Progenitor cell of endocrine pancreas (in vitro differentiated cells): ENCODE results near the gene NTMT1. TPM values are rescaled to one million over a fixed set of nuclear protein-coding genes. Genes with fewer than 3 reads are reported as not detected.

ENCODE experiments used
- DNase-seq: peaks from one replicate; pipeline ENCODE4 v3.0.0; 2021; ENCODE audit warnings: low spot score; ENCODE audit not compliant: unreplicated experiment
- H3K27ac Mint-ChIP-seq: 2 replicates; pipeline ENCODE4 v1.8.0; 2021; ENCODE audit warnings: mild to moderate bottlenecking, moderate library complexity, mixed read lengths
- H3K27me3 Mint-ChIP-seq: 2 replicates; pipeline ENCODE4 v1.8.0; 2021; ENCODE audit warnings: mixed read lengths
- H3K36me3 Mint-ChIP-seq: 2 replicates; pipeline ENCODE4 v1.8.0; 2022; ENCODE audit warnings: mixed read lengths; ENCODE audit not compliant: insufficient read depth
- H3K4me1 Mint-ChIP-seq: 2 replicates; pipeline ENCODE4 v1.8.0; 2021; ENCODE audit warnings: low read depth, mixed read lengths
- H3K4me3 Mint-ChIP-seq: 2 replicates; pipeline ENCODE4 v1.8.0; 2021; ENCODE audit warnings: low read depth, mild to moderate bottlenecking, moderate library complexity, mixed read lengths
- H3K9me3 Mint-ChIP-seq: 2 replicates; pipeline ENCODE4 v1.8.0; 2021; ENCODE audit warnings: low read depth, mixed read lengths
- CTCF ChIP-seq: fragments of 200-600 bp; sonication (generic); IDR thresholded peaks from one replicate; pipeline ENCODE4 v1.5.0; 2021; ENCODE audit warnings: antibody characterized with exemption, mild to moderate bottlenecking; ENCODE audit not compliant: unreplicated experiment
- long read RNA-seq: library from polyadenylated mRNA; unstranded; transcript quantifications from one replicate; pipeline ENCODE4 v2.0.0, GENCODE V29; 2020
- total RNA-seq: library from RNA; stranded (reverse); gene quantifications from 2 replicates; pipeline ENCODE4 v1.2.1, GENCODE V29; 2021

Gene NTMT1
- 25.9 and 26.8 TPM in 2 replicates for total RNA-seq
- long read RNA-seq, transcript NTMT1-203 (4 exons, 1,315 nt), result major isoform, 7 of 14 reads
- long read RNA-seq, partial matches to known transcripts, result 2 of 14 reads
- long read RNA-seq, other reads (novel, unspliced or antisense), result 2 of 14 reads

GRCh38 chr9:129626079-129626624 lies at the start of gene NTMT1:
NTMT1 (plus strand) TSS chr9:129626163; CDS start chr9:129632704, 6,541 bp downstream.
- no peak for TF ChIP-seq CTCF
- Mint-ChIP-seq H3K27ac (peak within 1 kb of the TSS; percentile 93), H3K36me3 (no peaks in the 10 kb centered on the region), H3K27me3 (peaks cover 3% of the 10 kb centered on the region), H3K4me3 (peak within 1 kb of the TSS; percentile 86), H3K4me1 (peaks cover 17% of the 10 kb centered on the region), H3K9me3 (no peaks in the 10 kb centered on the region)
- DNase-seq, result peak; percentile 79

GRCh38 chr9:129576546-129577543 lies 49.1 kb upstream of the NTMT1 start:
- no peak overlapping the region for H3K27ac Mint-ChIP-seq
- no peak for TF ChIP-seq CTCF

GRCh38 chr9:129579294-129579693 lies 46.7 kb upstream of the NTMT1 start:
- no peak overlapping the region for H3K4me3 Mint-ChIP-seq
- H3K36me3 Mint-ChIP-seq, result no peaks in the 10 kb centered on the region
- DNase-seq, result no peak
- no peak for TF ChIP-seq CTCF
- no peak overlapping the region for H3K27ac Mint-ChIP-seq
- H3K9me3 Mint-ChIP-seq, result no peaks in the 10 kb centered on the region
- no peaks in the 10 kb centered on the region for H3K27me3 Mint-ChIP-seq
- H3K4me1 Mint-ChIP-seq, result peaks cover 15% of the 10 kb centered on the region

More at GRCh38 chr9:129576546-129577543, 49.1 kb upstream of the NTMT1 start:
- Mint-ChIP-seq H3K27me3 (no peaks in the 10 kb centered on the region), H3K4me1 (peaks cover 9% of the 10 kb centered on the region), H3K36me3 (no peaks in the 10 kb centered on the region), H3K4me3 (no peak overlapping the region), H3K9me3 (peaks cover 6% of the 10 kb centered on the region)
- no peak for DNase-seq

GRCh38 chr9:129580211-129580915 lies 45.6 kb upstream of the NTMT1 start:
- no peak for DNase-seq
- no peaks in the 10 kb centered on the region for H3K9me3 Mint-ChIP-seq
- no peak overlapping the region for H3K4me3 Mint-ChIP-seq
- TF ChIP-seq CTCF, result no peak
- no peak overlapping the region for H3K27ac Mint-ChIP-seq
- peaks cover 16% of the 10 kb centered on the region for H3K4me1 Mint-ChIP-seq
- H3K36me3 Mint-ChIP-seq, result no peaks in the 10 kb centered on the region
- no peaks in the 10 kb centered on the region for H3K27me3 Mint-ChIP-seq
